GM11168 (cell line): ENCODE results near the gene PTPRK.

Source experiments
- in situ Hi-C: fragments of 300-500 bp; cut with MboI; formaldehyde crosslinking; loops from one replicate; pipeline ENCODE4 v1.12.0; 2022; ENCODE audit warnings: low sequenced_read_pairs; ENCODE audit not compliant: unreplicated experiment

Gene PTPRK

DNA sequence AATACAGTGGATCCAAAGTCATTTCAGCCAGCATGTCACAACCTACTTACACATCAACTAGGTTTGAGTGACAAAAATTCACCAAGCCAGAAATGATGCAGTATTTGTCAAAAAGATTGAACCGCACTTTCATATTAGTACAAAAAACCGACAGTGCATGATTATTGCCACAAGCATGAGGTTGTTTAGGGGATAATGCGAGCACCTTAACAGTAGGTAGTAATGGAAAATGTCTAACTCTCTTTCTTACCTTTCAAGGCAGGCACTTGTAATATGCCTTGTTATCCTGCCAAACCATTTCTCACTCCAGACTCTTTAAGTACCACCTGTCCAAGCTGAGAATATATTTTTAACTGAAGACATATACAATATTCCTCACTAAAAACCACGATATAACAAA, 349.2 kb downstream of the PTPRK start:
- in situ Hi-C loops = no loop called here

- in situ Hi-C loops = no loop called here
Measured at GRCh38 chr6:128168244-128168643, 352.2 kb downstream of the PTPRK start.

GRCh38 chr6:128167552-128167951, 352.8 kb downstream of the PTPRK start:
- in situ Hi-C loops = no loop called here

- in situ Hi-C loops = no loop called here
Measured at GRCh38 chr6:128164254-128164653, 356.1 kb downstream of the PTPRK start.

DNA sequence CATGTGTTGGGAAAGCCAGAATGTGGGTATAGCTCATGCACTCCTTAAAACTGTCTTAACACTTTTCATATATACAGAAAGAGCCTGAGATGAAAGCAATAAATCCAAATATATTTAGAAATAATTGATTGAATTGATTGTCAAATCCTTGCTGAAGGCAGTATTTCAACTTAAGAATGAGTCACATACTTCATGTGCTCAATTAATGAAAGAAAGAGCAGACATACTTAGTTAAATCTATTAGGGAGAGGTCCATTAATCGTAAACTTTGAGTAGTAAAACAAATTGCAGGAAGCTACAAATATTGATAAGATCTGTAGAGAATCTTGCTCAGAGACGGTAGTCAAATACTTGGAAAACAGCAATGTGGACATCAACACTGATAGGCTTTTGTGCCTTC, 358.0 kb downstream of the PTPRK start:
- in situ Hi-C loops = no loop called here

- in situ Hi-C loops = no loop called here
Measured at GRCh38 chr6:128161839-128162238, 358.6 kb downstream of the PTPRK start.

- in situ Hi-C loops = no loop called here
Measured at GRCh38 chr6:128161263-128161662, 359.1 kb downstream of the PTPRK start.

- in situ Hi-C loops = no loop called here
Measured at GRCh38 chr6:128158496-128158895, 361.9 kb downstream of the PTPRK start.

DNA sequence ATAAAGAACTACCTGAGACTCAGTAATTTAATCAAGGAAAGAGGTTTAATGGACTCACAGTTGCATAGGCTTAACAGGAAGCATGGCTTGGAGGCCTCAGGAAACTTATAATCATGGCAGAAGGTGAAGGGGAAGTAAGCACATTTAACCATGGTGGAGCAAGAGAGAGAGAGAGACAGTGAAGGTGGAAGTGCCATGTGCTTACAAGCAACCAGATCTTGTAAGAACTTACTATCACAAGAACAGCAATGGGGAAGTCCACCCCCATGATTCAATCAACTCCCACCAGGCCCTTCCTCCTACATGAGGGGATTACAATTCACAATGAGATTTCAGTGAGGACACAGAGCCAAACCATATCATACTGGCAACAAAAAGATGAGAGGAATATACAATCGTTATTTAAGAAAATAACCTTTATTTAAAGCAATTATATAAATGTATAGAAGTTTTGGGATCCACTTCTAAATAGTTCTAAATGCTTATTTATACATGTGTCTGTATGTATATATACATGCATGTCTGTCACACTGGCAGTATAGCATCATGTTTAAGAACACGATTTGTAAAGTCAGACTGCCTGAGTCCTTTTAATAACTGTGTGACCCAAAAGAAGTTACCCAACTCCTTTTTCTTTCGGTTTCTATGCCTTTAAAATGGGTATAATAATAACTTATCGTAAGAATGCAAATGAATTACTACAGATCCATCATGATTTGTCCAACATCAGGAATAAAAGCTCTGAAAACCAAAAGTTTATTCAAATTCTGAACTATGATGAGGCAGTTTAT, 363.9 kb downstream of the PTPRK start:
- in situ Hi-C loops = no loop called here

GRCh38 chr6:128155826-128156225, 364.6 kb downstream of the PTPRK start:
- in situ Hi-C loops = no loop called here

DNA sequence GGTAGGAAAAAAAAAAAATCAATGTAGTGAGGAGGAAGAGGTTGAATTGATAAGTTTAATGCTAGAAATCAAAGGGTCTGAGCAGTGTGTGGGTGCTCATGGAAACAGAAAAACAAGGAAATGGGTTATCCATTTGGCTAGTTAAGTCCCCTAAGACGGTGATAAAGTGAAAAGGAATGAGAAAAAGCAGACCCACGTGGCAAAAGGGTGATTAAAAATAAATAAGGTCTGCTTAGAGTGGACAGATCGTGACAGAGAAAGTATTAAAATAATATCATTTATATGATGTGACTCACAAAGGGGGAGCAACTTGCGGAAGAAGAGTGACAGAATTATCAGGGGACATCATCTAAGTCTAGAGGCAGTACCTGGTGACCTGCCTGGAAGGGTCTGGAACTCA, 367.8 kb downstream of the PTPRK start:
- in situ Hi-C loops = no loop called here

DNA sequence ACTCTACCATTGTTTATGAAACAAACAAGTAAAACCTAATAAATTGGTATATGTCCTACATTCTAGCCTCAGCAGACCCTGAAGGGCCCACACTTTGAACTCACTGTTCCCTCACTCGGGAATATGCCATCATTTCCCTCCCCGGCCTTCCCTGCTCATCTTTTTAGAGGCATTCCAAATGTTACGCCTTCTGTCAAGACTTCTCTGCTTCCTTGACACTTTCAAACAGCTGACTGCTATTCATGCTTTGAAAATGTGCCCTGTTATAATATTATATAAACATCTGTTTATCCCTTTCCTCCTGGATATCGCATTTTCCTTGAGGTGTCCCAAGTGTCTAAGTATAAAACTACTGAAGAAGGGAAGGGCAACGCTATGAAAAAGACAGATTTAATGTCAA, 370.0 kb downstream of the PTPRK start:
- in situ Hi-C loops = no loop called here

GRCh38 chr6:128149796-128150195, 370.6 kb downstream of the PTPRK start:
- in situ Hi-C loops = no loop called here

DNA sequence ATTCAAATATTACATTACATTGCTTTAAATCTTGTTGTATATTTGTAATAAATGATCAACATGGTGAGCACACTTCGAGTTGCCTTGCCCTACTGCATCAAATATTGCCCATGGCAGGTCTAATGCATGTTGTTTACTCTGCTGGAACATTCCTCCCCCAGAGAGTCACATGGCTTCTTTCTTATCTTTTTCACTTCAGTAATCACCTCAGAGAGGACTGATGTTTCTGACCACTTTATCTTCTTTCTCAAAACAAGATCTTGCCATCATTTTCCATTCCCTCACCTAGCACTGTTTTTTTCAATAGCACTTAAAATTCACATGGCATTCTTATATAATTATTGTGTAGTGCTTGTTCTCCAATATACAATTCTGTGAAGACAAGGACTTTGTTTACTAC, 376.1 kb downstream of the PTPRK start:
- in situ Hi-C loops = no loop called here

DNA sequence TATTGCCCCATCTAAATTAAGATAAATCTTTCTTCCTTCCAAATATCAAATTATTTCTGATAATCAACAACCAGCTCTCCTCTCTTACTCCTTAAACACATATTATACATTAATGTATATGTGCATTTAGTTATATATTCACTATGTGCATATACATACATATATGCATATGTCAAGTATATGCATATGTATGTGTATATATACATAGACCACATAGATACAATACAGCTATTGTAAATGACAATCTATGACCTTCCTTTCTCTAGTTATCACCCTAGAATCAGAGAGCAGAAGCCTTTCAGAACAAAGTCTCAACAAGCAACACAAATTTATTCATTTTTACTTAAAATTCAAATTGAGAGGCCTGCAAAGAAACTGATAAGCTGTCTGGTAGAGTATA, 378.5 kb downstream of the PTPRK start:
- in situ Hi-C loops = no loop called here

DNA sequence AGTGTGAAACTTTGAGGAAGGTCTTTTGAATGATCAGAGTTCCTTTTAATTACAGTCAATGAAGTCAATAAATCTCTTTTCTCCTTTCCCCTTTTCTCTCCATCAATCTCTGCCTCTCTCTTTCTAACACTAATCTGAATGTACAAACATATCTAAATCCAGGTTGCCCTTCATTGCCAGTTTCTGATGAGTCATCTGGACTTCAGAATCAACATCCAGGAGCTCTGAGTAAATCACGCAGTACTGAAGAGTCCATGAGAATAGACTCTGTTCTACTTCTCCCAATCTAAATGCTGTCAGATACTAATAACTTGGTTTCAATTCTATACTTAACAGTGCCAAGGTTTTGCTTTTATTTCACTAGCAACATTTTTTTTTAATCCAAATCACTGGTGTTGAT, 380.9 kb downstream of the PTPRK start:
- in situ Hi-C loops = no loop called here

DNA sequence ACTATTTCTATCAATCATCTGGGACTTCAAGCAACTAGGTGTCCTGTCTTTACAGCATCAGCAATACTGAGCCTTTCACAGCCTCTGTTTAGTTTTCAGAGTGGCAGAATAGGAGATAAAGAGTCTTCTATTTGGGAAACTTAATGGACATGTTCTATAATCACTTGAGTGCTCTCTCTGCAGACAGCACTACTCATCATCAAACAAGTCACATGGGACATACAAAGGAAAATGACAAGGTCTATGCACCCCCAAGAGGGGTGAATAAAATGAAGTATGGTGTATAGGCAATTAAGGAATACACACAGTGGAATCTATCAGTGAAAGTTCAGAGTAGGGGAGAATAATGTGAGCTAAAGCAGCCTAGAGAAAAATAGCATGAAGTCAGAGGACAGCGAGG, 381.7 kb downstream of the PTPRK start:
- in situ Hi-C loops = no loop called here

DNA sequence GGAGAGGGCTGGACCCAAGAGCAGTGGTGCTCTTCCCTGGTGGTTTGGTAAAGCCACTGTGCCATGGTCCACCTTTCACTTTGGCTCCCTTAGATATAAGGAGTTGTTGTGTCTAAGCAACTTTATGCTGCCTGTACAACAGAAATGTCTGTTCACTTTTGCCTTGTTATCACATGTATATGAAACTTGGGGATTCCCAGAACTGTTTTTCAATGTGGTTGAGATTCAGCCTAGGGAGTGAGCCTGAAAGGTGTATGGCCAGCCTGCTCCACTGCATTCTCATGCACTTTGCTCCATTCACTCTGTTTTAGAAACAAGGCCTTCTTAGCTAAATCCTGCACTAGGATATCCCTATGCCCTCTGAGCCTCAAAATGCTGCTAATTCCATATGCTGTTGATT, 385.1 kb downstream of the PTPRK start:
- in situ Hi-C loops = no loop called here

- in situ Hi-C loops = no loop called here
Measured at GRCh38 chr6:128131566-128131965, 388.8 kb downstream of the PTPRK start.

- in situ Hi-C loops = no loop called here
Measured at GRCh38 chr6:128131036-128131435, 389.4 kb downstream of the PTPRK start.

- in situ Hi-C loops = no loop called here
Measured at GRCh38 chr6:128129679-128130078, 390.7 kb downstream of the PTPRK start.

DNA sequence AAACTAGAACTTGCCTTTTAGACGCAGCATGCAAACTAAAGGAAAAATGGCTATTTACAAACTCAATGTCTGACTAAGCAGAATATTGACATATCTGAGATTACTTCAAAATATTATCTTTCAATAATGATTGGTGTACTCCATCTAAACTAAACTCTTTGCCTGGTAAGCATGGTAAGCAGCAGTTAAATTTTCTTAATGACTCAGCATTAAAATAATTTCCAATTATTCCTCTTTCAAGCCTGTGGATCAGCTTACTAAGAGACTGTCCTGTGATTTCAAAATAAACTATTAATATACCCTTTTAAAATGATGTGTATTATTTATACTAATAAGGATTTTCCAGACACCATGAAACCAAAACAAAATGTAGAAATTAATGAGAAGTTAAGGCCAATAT, 392.7 kb downstream of the PTPRK start:
- in situ Hi-C loops = no loop called here
